Sigmoid colon (tissue), 7 donors: ENCODE measurements around the gene COPS3. TPM values are rescaled to one million over a fixed set of nuclear protein-coding genes. Genes with fewer than 3 reads are reported as not detected.

Source experiments
- DNase-seq: peaks from one replicate; pipeline ENCODE4 v3.0.0-alpha.2; 2019
- H3K27ac ChIP-seq, 4 donors: fragments of 200-600 bp; sonication (generic); one replicate each; pipeline ENCODE4 v1.5.1; 2016 to 2019; ENCODE audit warnings: mild to moderate bottlenecking in 1 of 4
- H3K27me3 ChIP-seq, 3 donors: fragments of 200-600 bp; sonication (generic); one replicate each; pipeline ENCODE4 v1.5.1; 2019; ENCODE audit warnings: mild to moderate bottlenecking in 1 of 3
- H3K36me3 ChIP-seq, 4 donors: fragments of 200-600 bp; sonication (generic); one replicate each; pipeline ENCODE4 v1.5.1; 2016 to 2019
- H3K4me1 ChIP-seq, 4 donors: fragments of 200-600 bp; sonication (generic); one replicate each; pipeline ENCODE4 v1.5.1; 2017 to 2019
- H3K4me3 ChIP-seq, 4 donors: fragments of 200-600 bp; sonication (generic); one replicate each; pipeline ENCODE4 v1.5.1; 2017 to 2019; ENCODE audit warnings: mild to moderate bottlenecking in 2 of 4, moderate library complexity in 1 of 4
- H3K9me3 ChIP-seq, 4 donors: fragments of 200-600 bp in 3 of 4; sonication (generic) in 3 of 4; one replicate each; pipeline versions ENCODE4 v1.5.1 to v1.6.1; 2013 to 2019
- EP300 ChIP-seq, 4 donors: sonication (generic); formaldehyde crosslinking; IDR thresholded peaks; one replicate each; pipeline ENCODE4 v1.6.1; 2017; ENCODE audit warnings: antibody characterized with exemption in 4 of 4
- POLR2A ChIP-seq, 2 donors: fragments of 450-650 bp; IDR thresholded peaks; one replicate each; pipeline ENCODE4 v1.6.1; 2016; ENCODE audit warnings: antibody characterized with exemption in 2 of 2, mild to moderate bottlenecking in 2 of 2, moderate library complexity in 2 of 2
- POLR2AphosphoS5 ChIP-seq, 4 donors: sonication (generic); formaldehyde crosslinking; IDR thresholded peaks; one replicate each; pipeline ENCODE4 v1.6.1; 2017; ENCODE audit warnings: antibody characterized with exemption in 4 of 4
- WGBS, 2 donors: extraction: QIAGEN DNeasy Blood & Tissue Kit; methylation state at CpG; one replicate each; pipeline ENCODE4 v1.1.7; 2013; 5-methylcytosine and 5-hydroxymethylcytosine counted together
- intact Hi-C: fragments of 100-400 bp; cut with DNase I; formaldehyde crosslinking; loops from one replicate; pipeline ENCODE4 v1.15.1; 2023
- polyA plus RNA-seq, 3 donors: library from polyadenylated mRNA; stranded (reverse); fragments of 200-250 nt; gene quantifications; one replicate each; pipeline ENCODE4 v1.2.3, GENCODE V29; 2013
- total RNA-seq, 4 donors: library from RNA; depleted of rRNA; stranded (reverse); fragments of >200 nt; gene quantifications; one replicate each; pipeline ENCODE4 v1.1.0, GENCODE V29; 2016
- TF ChIP-seq, protein P1 (sequence below), 4 experiments: fragments of 450-650 bp in 3 of 4; fragments of 200-600 bp in 1 of 4; IDR thresholded peaks; one replicate each; pipeline ENCODE4 v1.5.1; 2016 to 2019; ENCODE audit warnings: antibody characterized with exemption in 4 of 4, mild to moderate bottlenecking in 3 of 4, moderate library complexity in 2 of 4
- donor health status: healthy with polysubstance abuse.
- donor health status: Bipolar disorder and iron deficiency.
- donor health status: healthy.

COPS3 gene
- total and polyA plus RNA-seq, 7 donors: 44.6 to 105 (median 56.8) TPM

DNA sequence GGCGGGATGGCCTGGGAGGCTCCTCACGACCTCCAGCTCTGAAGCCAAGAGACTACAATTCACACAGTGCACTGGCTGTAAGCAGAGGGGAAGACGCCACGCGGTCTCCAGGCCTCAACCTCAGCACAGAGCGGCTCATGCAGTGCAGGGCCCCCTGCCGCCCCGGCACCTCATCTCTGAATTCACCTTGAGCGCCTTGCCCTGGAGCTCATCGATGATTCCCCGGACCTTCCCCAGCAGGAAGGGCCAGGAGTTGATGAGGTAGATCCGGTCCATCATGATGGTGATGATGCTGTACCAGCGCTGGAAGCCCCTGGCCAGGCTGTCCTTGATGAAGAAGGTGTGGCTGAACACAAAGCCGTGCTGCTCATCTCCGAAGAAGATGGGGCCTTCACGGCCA lies 57.3 kb downstream of the COPS3 start:
- intact Hi-C loops: no loop called here
- H3K9me3 ChIP-seq: no peaks in the 10 kb centered on the region

DNA sequence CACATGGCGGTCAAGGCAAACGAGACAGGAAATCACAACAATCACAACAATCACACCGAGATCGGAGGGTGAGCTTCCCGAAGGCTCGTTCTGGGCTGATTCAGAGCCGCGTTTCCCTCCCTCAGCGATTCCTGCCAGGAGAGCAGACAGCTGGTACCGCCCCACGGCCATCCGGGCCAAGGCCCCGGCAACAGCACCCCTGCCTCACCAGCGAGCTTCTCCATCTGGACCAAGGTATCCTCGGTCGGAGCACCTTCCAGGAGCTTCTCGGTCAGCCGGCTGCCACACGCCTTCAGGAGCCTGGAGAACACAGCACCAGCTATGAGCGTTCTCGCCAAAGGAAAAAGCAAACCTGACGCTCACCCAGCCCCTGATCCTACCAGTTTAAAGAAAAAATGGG lies 59.7 kb downstream of the COPS3 start:
- H3K4me1 ChIP-seq: no peaks in the 10 kb centered on the region
- DNase-seq: no peak
- no peak overlapping the region for H3K27ac ChIP-seq
- no peaks in the 10 kb centered on the region for H3K9me3 ChIP-seq
- intact Hi-C loops: no loop called here
- 95 to 96% methylated on average over 22 of the region's 22 CpGs for WGBS, 2 donors
- H3K4me3 ChIP-seq: no peak overlapping the region
- TF ChIP-seq POLR2A (IDR thresholded peaks at IDR 0.05) (no peak), POLR2AphosphoS5 (IDR thresholded peaks at IDR 0.05) (no peak), EP300 (IDR thresholded peaks at IDR 0.05) (no peak)
- TF ChIP-seq, protein P1, sequence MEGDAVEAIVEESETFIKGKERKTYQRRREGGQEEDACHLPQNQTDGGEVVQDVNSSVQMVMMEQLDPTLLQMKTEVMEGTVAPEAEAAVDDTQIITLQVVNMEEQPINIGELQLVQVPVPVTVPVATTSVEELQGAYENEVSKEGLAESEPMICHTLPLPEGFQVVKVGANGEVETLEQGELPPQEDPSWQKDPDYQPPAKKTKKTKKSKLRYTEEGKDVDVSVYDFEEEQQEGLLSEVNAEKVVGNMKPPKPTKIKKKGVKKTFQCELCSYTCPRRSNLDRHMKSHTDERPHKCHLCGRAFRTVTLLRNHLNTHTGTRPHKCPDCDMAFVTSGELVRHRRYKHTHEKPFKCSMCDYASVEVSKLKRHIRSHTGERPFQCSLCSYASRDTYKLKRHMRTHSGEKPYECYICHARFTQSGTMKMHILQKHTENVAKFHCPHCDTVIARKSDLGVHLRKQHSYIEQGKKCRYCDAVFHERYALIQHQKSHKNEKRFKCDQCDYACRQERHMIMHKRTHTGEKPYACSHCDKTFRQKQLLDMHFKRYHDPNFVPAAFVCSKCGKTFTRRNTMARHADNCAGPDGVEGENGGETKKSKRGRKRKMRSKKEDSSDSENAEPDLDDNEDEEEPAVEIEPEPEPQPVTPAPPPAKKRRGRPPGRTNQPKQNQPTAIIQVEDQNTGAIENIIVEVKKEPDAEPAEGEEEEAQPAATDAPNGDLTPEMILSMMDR (IDR thresholded peaks at IDR 0.05): no peak
- peaks cover 69 to 99% (median 97%) of the 10 kb centered on the region in 4 donors for H3K36me3 ChIP-seq
- H3K27me3 ChIP-seq: no peaks in the 10 kb centered on the region

More for the DNA sequence above, 57.3 kb downstream of the COPS3 start:
- H3K27ac ChIP-seq: no peak overlapping the region
- no peak overlapping the region for H3K4me3 ChIP-seq
- no peaks in the 10 kb centered on the region for H3K27me3 ChIP-seq
- no peak for DNase-seq
- H3K4me1 ChIP-seq: no peaks in the 10 kb centered on the region
- WGBS, 2 donors: 96 to 97% methylated on average over 16 of the region's 16 CpGs
- H3K36me3 ChIP-seq: peaks cover 63 to 99% (median 96%) of the 10 kb centered on the region in 4 donors
- TF ChIP-seq, protein P1 (IDR thresholded peaks at IDR 0.05): no peak
- TF ChIP-seq EP300 (IDR thresholded peaks at IDR 0.05) (no peak), POLR2A (IDR thresholded peaks at IDR 0.05) (no peak), POLR2AphosphoS5 (IDR thresholded peaks at IDR 0.05) (no peak)

DNA sequence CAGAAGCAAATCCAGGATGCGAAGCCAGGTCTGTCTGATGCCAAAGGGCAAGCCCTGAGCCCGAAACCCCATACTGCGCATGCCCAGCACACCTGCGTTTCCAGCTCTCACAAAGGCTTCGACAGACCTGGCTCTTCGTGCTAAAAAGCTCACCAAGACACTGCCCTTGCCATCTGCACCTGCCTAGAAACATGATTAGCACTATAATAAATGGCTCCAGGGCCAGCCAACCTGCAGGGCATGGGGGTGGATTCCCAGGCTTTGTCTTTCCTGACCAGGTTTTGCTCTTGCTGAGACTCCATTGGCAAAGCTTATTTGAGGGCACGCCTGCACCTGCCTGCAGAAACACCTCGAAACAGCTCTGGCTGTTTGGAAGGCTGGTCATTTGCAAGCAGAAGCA lies 60.5 kb downstream of the COPS3 start:
- DNase-seq: no peak
- intact Hi-C loops: no loop called here
- no peaks in the 10 kb centered on the region for H3K27me3 ChIP-seq
- H3K27ac ChIP-seq: no peak overlapping the region
- 90 to 96% methylated on average over 8 of the region's 8 CpGs for WGBS, 2 donors
- no peaks in the 10 kb centered on the region for H3K9me3 ChIP-seq
- TF ChIP-seq POLR2A (IDR thresholded peaks at IDR 0.05) (no peak), POLR2AphosphoS5 (IDR thresholded peaks at IDR 0.05) (no peak), EP300 (IDR thresholded peaks at IDR 0.05) (no peak)
- TF ChIP-seq, protein P1 (IDR thresholded peaks at IDR 0.05): no peak
- H3K36me3 ChIP-seq: peaks cover 66 to 99% (median 97%) of the 10 kb centered on the region in 4 donors
- H3K4me3 ChIP-seq: no peak overlapping the region
- no peaks in the 10 kb centered on the region for H3K4me1 ChIP-seq

DNA sequence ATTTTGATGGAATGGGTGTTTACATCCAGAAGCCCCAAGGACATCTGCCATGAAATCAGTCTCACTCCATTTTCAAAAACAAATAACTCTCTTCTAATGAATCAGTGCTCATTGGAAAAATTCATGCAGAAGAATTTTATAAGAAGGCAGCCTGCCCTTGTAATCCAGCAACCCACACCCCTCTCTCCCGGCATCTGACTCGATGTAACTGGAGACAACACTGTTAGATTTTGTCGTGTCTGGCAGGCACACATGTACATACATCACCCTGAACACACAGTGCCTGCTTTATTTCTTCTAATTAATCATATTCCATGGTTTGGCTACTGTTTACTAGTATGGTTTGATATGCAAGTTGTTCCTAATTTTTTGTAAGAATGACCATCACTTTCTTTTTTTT lies 63.1 kb downstream of the COPS3 start:
- no peaks in the 10 kb centered on the region for H3K27me3 ChIP-seq
- no peak overlapping the region for H3K4me3 ChIP-seq
- no peaks in the 10 kb centered on the region for H3K9me3 ChIP-seq
- WGBS, 2 donors: 90 to 93% methylated on average over 3 of the region's 3 CpGs
- H3K36me3 ChIP-seq: peaks cover 55 to 99% (median 91%) of the 10 kb centered on the region in 4 donors
- TF ChIP-seq POLR2A (IDR thresholded peaks at IDR 0.05) (no peak), EP300 (IDR thresholded peaks at IDR 0.05) (no peak), POLR2AphosphoS5 (IDR thresholded peaks at IDR 0.05) (no peak)
- TF ChIP-seq, protein P1 (IDR thresholded peaks at IDR 0.05): no peak
- H3K4me1 ChIP-seq: no peaks in the 10 kb centered on the region
- H3K27ac ChIP-seq: no peak overlapping the region
- no peak for DNase-seq
- intact Hi-C loops: no loop called here

DNA sequence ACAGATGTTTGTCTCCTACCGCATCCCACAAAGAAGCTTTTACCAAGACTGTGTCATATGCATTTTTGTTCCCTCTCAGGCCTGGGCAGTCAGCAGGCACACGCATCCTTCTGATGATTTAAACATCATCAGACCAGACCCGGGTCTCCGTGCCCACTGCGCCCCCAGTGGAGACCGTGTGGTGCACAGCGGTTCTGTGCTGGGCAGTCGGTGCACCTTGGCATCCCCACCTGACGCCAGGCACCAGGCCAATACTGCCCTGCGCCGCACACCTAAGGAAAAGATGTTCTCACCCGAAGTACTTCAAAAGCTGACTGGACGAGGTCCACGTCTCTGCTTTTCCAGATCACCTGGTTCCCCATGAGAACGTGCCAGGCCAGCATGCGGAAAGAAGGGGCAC lies 64.3 kb downstream of the COPS3 start:
- intact Hi-C loops: no loop called here
- no peaks in the 10 kb centered on the region for H3K9me3 ChIP-seq
- no peak for DNase-seq
- peaks cover 56 to 97% (median 84%) of the 10 kb centered on the region in 4 donors for H3K36me3 ChIP-seq
- WGBS, 2 donors: 89 to 94% methylated on average over 16 of the region's 16 CpGs
- H3K27ac ChIP-seq: no peak overlapping the region
- H3K27me3 ChIP-seq: no peaks in the 10 kb centered on the region
- TF ChIP-seq EP300 (IDR thresholded peaks at IDR 0.05) (no peak), POLR2AphosphoS5 (IDR thresholded peaks at IDR 0.05) (no peak), POLR2A (IDR thresholded peaks at IDR 0.05) (no peak)
- TF ChIP-seq, protein P1 (IDR thresholded peaks at IDR 0.05): no peak
- H3K4me3 ChIP-seq: no peak overlapping the region
- no peaks in the 10 kb centered on the region for H3K4me1 ChIP-seq
